HL-60/S4 treated with retinoic acid at 250 ng/mL for 4 days and 3 days (cell line): ENCODE results near the gene RER1.

ENCODE experiments used
- in situ Hi-C: fragments of 300-500 bp; cut with MboI; formaldehyde crosslinking; loops from 2 replicates; pipeline ENCODE4 v1.7.0; 2022; ENCODE audit warnings: low sequenced_read_pairs

RER1 gene

DNA sequence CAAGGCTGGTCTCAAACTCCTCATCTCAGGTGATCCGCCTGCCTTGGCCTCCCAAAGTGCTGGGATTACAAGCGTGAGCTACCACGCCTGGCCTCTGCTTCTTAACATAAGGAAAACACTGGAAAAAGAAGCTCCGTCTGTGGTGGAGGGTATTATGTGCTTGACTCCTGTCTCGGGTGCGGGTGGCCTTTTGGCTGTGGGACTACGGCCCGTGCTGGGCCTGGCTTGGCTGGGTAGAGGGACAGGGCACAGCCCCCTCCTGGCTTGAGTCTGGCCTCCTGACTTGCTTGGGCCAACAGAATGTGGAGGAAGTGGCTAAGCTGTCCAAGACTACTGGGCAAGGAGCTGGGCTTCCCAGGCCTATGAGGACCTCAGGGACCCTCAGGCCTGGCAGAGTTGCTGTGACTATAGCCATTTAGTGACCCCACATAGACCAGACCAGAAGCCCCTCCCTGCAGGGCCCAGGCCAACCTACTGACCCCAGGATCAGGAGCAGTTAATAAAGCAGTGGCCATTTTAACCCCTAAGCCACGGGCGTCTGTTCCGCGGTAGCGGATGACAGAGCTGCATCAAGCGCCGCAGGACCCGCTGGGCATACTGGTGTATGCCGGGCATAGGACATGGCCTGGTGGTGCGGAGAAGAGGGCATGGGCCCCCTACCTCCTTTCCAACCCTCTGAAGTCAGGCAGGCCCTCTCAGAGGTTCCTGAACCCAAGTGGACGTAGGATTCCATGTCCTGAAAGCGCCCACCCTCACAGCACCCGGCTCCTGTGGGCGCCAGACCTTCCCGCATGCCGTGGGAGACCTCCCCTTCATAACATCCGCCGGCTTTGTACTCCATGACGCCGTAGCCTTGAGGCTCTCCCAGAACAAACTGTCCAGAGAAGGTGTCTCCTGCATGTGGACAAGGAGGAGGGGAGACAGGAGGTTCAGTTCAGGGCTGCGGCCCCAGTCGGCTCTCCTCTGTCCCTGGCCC is 4.7 kb upstream of the RER1 start:
- in situ Hi-C loops = no loop called here

DNA sequence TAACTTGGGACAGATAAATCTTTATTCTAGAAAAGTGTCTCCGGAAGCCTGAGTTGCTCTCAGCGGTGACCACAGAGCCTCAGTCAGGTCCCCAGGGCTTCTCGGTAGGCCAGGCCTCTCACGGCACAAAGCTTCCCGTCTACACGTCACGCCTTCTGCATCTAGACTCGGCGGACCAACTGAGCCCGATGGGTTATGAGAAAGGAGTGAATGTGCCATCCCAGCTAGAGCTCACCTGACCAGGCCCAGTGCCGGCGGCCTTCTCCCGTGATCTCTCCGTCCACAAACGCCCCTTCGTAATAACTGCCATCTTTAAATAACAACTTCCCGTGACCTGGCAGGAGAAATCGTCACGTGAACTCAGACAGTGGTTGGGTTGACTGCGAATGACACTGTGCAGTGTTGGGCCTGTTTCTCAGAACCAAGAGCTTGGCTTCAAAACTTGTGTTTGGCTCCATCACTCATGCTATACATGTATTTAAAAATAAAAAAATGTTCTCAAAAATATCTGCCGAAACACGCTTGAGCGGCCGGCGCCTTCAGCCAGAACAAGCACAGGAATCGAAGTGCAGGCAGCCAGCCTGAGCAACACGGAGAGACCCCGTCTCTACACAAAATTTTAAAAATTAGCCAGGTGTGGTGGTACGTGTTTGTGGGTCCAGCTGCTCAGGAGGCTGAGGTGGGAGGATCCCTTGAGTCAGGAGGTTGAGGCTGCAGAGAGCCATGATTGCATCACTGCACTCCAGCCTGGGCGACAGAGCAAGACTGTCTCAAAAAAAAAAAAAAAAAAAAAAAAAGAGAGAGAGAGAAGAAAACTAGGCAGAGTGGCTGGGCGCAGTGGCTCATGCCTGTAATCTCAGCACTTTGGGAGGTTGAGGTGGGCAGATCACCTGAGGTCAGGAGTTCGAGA is 3.4 kb upstream of the RER1 start:
- in situ Hi-C loops = no loop called here

DNA sequence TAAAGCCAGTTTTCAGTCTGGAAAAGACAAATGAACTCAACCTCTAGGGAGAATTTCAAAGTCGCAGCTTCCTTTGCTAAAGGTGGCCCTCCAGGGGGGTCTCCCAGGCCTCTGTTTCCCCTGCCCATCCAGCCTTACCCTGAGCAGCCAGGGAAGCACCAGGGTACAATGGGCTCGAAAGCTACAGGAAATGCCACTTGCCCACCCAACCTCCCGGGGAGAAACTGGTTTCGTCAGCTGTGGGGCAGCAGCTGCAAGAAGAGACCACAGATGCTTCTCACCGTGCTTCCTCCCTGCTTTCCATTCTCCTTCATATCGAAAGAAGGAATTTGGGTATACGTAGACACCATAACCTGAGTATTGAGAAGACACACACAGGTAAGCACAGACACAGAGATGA is 2.0 kb upstream of the RER1 start:
- in situ Hi-C loops = no loop called here

DNA sequence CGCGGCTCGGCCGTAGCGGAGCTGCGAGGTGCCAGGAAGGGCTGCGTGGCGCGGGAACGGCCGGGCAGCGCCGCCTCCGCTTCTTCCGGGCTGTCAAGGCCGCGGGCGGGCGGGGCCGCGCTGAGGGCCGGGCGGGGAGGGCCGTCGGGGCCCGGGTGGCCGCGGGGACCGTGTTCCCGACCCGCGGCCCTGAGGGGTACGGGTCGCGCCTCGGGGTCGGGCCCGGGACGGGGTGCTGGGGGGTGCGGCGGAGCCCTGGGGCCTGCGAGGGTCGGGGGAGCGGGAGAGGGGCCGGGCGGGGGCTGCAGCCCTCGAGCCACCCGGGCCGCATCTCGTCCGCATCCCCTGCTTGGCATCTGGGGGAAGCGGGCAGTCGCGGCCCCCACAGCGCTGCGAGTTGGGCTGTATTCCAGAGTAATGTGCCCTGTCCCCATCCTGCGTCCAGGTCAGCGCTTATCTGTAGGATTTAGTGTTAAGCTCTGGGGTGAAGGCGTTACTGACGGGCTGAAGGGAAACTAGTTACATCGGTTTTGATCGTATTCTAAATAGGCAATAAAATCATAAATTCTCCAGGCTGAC is 379 bp downstream of the RER1 start:
- in situ Hi-C loops = no loop called here

DNA sequence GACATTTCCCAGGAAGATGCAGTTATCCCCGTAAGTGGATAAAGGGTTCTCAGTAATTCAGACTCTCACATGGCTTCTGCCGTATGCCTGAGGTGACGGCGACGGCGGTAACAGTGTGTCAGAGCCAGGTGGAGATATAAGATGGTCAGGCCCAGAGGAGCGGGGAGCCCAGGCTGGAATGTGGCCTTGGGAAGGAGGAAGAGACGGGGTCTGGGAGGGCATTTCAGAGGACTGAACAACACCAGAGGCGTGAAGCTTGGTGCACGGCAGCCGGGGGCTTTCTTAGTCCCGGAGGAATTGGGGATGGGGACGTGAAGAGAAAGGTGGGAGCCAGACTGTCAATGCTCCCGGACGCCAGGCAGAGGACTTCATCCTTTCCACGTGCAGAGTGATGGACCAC is 1.0 kb downstream of the RER1 start:
- in situ Hi-C loops = no loop called here

DNA sequence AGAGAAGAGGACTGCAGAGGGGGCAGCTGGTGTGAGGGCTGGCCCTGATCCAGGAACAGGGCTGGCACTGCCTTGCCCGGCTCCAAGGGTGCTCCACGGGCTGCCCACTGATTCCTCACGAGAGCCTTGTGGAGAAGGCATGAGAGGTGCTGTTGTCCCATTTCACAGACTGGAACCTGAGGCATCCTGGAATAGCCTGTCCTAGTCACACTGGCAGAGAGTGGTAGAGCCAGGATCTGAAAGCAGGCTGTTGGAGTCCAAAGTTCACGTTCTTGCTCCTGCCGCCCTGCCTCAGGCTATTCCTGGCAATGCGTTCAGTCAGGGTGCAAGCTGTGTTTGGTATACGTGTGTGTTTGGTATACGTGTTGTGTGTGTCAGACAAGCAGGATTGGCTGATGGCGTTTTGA is 1.8 kb downstream of the RER1 start:
- in situ Hi-C loops = no loop called here

- in situ Hi-C loops = no loop called here
Measured at GRCh38 chr1:2394220-2394619, 2.6 kb downstream of the RER1 start.

DNA sequence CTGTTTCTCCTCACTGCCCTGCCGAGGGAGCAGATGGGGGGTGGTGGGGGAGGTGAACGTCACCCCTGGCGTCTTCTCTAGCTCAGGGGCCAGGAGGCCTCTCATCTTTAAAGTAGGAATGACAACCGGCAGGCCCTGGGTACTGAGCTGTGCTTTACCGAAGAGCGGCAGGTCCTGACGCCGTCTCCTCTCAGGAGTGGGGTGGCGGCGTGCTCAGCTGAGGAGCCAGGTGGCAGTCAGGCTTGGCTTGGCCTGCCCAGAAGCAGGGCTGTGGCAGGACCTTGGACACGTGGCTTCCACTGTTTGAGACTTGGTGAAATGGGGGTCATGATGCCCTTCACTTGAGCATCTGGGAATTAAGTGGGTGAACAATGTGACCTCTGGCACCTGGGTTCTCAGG is 3.1 kb downstream of the RER1 start:
- in situ Hi-C loops = no loop called here

GRCh38 chr1:2395245-2395644 is 3.6 kb downstream of the RER1 start:
- in situ Hi-C loops = no loop called here

GRCh38 chr1:2396059-2396458 is 4.4 kb downstream of the RER1 start:
- in situ Hi-C loops = no loop called here

DNA sequence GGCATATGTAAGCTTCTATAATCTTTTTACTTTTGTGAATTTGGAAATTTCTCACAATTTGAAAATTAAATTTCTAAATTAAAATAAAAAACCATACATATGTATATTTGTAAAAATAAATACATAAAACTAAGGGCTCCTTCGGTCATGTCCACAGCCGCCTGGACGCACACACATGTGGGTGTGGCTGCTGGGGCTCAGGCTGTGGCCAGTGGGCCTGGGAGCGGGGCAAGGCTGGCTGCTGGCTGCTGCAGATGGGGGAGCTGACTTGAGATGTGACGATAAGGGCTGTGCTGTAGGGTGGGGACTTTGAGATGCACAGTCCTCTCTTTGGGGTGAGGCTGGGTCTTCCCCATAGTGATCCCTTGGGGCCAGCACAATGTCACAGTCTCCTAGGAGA is 4.8 kb downstream of the RER1 start:
- in situ Hi-C loops = no loop called here

- in situ Hi-C loops = no loop called here
Measured at GRCh38 chr1:2397007-2397679, 5.5 kb downstream of the RER1 start.

DNA sequence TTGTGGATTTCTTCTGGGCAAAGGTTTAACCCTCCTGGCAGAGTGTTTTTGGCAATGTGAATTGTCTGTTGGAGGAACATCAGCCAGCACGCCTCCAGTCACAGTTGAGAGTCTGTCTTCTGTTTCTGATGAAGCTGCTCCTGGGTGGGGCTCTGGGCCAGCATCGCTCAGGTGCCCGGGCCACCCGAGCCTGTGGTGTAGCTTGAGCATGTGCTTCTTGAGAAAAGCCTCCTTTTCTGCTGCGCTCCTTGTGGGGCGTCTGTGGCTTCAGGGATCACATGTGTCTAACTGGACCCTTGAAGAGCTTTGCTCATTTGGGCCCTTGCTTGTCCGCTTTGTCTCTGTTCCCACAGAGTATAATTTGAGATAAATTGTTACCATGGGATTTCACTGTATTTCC is 7.2 kb downstream of the RER1 start:
- in situ Hi-C loops = no loop called here

DNA sequence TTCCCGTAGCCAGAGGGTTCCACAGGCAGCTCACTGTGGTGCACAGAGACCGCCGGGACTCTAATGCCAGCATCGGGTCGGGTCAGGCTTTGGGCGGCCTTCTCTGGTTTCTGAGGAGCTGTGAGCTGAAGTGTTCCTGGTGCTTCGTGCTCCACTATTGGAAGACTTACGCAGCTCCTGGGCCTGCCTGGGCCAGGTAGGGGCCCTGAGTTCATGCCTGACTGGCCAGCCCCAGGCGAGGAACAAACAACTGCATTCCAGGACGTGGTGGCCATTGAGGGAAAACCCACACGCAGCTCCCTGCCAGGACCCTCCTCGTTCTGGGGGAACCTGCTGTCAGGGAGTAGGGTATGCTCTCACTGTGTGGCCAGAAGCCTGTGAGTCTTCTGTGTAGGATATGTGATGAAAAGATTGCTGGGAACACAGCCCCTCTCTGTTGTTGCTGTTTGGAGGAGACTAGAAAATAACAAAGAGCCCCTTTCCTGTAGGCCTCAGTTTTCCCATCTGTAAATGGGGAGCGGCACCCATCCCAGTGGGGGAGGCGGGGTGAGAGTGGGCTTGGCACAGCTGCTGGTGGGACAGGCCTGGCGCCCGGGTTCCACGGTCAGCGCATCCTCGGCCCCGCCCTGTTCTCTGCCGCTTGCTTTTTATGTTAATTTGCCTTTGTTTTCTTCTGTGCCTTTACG is 8.4 kb downstream of the RER1 start:
- in situ Hi-C loops = loop anchor here (25.0 kb wide), 1 partner anchor 1012 kb away; no protein-coding TSS in a partner anchor

DNA sequence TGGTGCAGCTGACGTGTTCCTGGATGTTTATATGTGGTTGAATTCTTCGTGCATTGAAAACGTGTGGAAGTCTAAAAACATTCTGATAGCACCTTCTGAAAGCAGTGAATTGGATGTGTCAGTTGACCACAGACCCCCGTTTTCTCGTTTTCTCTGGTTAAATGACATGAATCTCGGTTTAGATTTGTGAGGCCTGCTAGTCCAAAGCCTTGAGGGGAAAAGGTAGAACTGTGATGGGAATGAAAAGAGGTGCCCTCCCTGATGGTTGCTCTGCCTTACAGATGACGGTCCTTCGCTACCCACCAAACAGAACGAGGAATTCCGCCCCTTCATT is 8.9 kb downstream of the RER1 start:
- in situ Hi-C loops = loop anchor here (25.0 kb wide), 1 partner anchor 1012 kb away; no protein-coding TSS in a partner anchor

DNA sequence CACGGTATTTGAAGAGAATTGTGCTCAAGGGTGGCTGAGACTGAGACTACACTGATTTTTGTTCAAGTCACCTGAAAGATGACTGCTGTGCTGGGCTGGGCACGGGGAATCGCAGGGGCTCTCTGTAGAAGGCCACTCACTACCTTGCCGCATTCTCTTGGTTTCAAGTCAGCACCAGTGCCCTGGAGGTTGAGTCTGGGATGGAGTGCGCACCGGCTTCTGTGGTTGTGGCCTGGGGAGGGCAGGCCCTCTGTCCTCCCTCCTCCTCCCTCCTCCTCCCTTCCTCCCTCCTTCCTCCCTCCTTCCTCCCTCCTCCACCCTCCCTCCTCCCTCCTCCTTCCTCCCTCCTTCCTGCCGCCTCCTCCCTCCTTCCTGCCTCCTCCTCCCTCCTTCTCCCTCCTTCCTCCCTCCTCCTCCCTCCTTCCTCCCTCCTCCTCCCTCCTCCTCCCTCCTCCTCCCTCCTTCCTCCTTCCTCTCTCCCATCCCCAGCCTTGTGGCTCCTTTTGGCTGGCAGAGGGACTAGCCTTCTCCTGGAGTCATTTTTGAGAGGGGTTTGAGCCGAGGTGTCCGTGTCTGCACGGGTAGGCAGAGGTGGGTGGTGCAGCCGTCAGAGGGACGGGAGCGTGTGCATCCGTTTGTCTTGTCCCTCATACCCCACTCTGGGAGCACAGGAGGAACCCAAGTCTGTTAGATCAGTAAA is 9.5 kb downstream of the RER1 start:
- in situ Hi-C loops = loop anchor here (25.0 kb wide), 1 partner anchor 1011 kb away; no protein-coding TSS in a partner anchor

DNA sequence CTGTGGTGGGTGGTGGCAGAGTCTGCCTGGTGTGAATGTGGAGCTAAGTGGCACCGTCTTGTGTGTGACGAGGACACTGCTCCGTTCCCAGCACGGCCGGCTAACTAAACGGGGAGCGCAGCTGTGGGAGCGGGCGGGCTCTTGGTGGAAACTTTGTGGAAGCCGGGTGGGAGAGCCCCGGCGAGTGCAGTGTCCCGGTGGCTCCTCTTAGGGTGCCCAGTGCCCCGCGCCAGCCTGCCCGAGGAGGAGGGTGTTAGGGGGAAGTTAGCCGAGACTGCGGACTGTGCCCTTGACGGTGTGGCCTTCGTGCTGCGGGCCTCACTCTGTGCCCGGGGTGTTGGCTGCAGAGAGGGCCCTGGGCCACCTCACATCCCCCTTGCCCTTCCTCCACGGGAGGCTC is 10.8 kb downstream of the RER1 start:
- in situ Hi-C loops = loop anchor here (25.0 kb wide), 1 partner anchor 1010 kb away; no protein-coding TSS in a partner anchor

DNA sequence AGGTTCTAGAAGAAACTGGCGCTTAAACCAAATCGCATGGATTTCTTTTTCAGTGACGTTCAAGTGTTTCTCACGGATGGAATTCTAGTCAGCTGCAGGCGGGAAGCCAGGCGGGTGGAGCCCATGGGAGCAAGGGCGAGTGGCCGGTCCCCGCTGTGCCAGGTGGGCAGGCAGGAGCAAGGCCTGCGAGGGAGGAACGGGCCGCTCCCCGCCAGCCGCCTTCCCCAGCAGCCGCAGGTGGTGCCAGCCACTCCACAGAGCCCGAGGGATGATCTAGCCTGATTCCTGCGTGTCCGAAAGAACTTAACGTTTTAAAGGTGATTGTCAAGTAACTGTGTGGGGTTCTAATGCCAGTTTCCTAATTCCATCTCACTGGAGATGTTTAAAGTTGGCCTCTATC is 11.6 kb downstream of the RER1 start:
- in situ Hi-C loops = loop anchor here (25.0 kb wide), 1 partner anchor 1009 kb away; no protein-coding TSS in a partner anchor

- in situ Hi-C loops = loop anchor here (25.0 kb wide), 1 partner anchor 1008 kb away; no protein-coding TSS in a partner anchor
Measured at GRCh38 chr1:2404142-2404889, 12.7 kb downstream of the RER1 start.
